ENCODE data around the gene APEH.

APEH gene

DNA sequence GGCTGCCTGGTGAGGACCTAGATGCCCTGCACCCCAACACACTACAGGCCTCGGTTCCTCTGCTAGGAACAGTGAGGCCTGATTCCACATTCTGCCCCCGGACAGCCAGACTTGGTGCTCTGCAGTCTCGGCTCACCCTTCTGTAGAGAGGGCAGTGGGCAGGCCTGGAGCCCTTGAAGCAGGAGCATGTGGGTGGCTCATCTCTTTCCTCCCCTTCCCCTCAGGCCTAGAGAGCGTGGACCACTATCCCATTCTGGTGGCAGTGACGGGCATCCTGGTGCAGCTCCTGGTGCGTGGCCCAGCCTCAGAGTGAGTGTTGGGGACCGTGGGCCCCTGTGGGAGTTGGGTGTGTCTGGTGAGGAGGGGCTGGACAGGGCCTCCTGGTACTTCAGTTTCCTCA lies 42.0 kb downstream of the APEH start (continued):
- TF ChIP-seq, protein P1, sequence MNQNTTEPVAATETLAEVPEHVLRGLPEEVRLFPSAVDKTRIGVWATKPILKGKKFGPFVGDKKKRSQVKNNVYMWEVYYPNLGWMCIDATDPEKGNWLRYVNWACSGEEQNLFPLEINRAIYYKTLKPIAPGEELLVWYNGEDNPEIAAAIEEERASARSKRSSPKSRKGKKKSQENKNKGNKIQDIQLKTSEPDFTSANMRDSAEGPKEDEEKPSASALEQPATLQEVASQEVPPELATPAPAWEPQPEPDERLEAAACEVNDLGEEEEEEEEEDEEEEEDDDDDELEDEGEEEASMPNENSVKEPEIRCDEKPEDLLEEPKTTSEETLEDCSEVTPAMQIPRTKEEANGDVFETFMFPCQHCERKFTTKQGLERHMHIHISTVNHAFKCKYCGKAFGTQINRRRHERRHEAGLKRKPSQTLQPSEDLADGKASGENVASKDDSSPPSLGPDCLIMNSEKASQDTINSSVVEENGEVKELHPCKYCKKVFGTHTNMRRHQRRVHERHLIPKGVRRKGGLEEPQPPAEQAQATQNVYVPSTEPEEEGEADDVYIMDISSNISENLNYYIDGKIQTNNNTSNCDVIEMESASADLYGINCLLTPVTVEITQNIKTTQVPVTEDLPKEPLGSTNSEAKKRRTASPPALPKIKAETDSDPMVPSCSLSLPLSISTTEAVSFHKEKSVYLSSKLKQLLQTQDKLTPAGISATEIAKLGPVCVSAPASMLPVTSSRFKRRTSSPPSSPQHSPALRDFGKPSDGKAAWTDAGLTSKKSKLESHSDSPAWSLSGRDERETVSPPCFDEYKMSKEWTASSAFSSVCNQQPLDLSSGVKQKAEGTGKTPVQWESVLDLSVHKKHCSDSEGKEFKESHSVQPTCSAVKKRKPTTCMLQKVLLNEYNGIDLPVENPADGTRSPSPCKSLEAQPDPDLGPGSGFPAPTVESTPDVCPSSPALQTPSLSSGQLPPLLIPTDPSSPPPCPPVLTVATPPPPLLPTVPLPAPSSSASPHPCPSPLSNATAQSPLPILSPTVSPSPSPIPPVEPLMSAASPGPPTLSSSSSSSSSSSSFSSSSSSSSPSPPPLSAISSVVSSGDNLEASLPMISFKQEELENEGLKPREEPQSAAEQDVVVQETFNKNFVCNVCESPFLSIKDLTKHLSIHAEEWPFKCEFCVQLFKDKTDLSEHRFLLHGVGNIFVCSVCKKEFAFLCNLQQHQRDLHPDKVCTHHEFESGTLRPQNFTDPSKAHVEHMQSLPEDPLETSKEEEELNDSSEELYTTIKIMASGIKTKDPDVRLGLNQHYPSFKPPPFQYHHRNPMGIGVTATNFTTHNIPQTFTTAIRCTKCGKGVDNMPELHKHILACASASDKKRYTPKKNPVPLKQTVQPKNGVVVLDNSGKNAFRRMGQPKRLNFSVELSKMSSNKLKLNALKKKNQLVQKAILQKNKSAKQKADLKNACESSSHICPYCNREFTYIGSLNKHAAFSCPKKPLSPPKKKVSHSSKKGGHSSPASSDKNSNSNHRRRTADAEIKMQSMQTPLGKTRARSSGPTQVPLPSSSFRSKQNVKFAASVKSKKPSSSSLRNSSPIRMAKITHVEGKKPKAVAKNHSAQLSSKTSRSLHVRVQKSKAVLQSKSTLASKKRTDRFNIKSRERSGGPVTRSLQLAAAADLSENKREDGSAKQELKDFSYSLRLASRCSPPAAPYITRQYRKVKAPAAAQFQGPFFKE (tag by site-specific recombination; IDR thresholded peaks at IDR 0.05; ENCODE audit: borderline replicate concordance), result no peak
- TF ChIP-seq, protein P2, sequence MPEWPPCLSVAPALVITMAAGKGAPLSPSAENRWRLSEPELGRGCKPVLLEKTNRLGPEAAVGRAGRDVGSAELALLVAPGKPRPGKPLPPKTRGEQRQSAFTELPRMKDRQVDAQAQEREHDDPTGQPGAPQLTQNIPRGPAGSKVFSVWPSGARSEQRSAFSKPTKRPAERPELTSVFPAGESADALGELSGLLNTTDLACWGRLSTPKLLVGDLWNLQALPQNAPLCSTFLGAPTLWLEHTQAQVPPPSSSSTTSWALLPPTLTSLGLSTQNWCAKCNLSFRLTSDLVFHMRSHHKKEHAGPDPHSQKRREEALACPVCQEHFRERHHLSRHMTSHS (tag by site-specific recombination; IDR thresholded peaks at IDR 0.05), result no peak
- TF ChIP-seq ZNF350 (tag by site-specific recombination; IDR thresholded peaks at IDR 0.05) (no peak), ZNF585B (tag by site-specific recombination; IDR thresholded peaks at IDR 0.05) (no peak), KLF16 (tag by site-specific recombination; IDR thresholded peaks at IDR 0.05) (no peak), ZNF341 (tag by site-specific recombination; IDR thresholded peaks at IDR 0.05; ENCODE audit: low read depth) (no peak), OSR2 (tag by site-specific recombination; IDR thresholded peaks at IDR 0.05) (no peak)
- TF ChIP-seq, protein P3, sequence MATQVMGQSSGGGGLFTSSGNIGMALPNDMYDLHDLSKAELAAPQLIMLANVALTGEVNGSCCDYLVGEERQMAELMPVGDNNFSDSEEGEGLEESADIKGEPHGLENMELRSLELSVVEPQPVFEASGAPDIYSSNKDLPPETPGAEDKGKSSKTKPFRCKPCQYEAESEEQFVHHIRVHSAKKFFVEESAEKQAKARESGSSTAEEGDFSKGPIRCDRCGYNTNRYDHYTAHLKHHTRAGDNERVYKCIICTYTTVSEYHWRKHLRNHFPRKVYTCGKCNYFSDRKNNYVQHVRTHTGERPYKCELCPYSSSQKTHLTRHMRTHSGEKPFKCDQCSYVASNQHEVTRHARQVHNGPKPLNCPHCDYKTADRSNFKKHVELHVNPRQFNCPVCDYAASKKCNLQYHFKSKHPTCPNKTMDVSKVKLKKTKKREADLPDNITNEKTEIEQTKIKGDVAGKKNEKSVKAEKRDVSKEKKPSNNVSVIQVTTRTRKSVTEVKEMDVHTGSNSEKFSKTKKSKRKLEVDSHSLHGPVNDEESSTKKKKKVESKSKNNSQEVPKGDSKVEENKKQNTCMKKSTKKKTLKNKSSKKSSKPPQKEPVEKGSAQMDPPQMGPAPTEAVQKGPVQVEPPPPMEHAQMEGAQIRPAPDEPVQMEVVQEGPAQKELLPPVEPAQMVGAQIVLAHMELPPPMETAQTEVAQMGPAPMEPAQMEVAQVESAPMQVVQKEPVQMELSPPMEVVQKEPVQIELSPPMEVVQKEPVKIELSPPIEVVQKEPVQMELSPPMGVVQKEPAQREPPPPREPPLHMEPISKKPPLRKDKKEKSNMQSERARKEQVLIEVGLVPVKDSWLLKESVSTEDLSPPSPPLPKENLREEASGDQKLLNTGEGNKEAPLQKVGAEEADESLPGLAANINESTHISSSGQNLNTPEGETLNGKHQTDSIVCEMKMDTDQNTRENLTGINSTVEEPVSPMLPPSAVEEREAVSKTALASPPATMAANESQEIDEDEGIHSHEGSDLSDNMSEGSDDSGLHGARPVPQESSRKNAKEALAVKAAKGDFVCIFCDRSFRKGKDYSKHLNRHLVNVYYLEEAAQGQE (tag by site-specific recombination; IDR thresholded peaks at IDR 0.05), result no peak
- TF ChIP-seq, protein P4, sequence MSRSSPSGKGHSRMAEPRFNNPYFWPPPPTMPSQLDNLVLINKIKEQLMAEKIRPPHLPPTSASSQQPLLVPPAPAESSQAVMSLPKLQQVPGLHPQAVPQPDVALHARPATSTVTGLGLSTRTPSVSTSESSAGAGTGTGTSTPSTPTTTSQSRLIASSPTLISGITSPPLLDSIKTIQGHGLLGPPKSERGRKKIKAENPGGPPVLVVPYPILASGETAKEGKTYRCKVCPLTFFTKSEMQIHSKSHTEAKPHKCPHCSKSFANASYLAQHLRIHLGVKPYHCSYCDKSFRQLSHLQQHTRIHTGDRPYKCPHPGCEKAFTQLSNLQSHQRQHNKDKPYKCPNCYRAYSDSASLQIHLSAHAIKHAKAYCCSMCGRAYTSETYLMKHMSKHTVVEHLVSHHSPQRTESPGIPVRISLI (tag by site-specific recombination; IDR thresholded peaks at IDR 0.05), result no peak

DNA sequence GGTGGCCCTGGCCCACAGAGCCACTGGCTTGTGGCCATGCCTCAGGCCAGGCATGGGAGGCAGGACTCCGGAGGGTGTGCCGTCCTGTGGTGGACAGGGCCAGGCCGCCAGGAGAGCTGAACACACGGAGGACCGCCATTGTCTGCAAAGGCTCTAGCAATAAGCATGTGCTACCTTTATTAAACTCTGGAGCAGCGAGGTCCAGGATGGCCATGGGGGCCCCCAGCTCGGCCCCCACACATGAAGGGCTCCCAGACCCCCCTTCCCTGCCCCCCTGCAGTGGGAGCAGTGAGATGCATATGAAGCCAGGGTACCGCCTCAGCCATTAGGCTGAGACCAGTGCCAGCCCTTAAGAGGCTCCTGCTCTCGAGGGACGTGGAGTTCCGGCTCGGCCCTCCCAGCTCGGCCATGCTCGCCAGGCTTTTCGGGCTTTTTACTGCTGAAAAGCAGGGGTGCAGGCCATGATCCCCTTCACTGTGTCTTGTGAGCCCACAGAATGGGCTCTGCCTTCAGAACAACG lies 42.6 kb downstream of the APEH start:
- H3K27ac ChIP-seq (ENCODE audit: extremely low read depth, low read depth, low read length), result no peak overlapping the region
- H3K4me1 ChIP-seq (ENCODE audit: control insufficient read depth, insufficient read depth, low read length), result no peaks in the 10 kb centered on the region
- ChIA-PET CTCF (no interaction called here), POLR2A (no interaction called here)
- TF ChIP-seq BCL11A (tag by site-specific recombination; IDR thresholded peaks at IDR 0.05; ENCODE audit: low read depth) (no peak), KLF16 (tag by site-specific recombination; IDR thresholded peaks at IDR 0.05) (no peak), ZIC2 (tag by site-specific recombination; IDR thresholded peaks at IDR 0.05) (no peak), ZBTB48 (tag by site-specific recombination; IDR thresholded peaks at IDR 0.05) (no peak), GLIS2 (tag by site-specific recombination; IDR thresholded peaks at IDR 0.05) (peak; percentile 25; the same call in 1 of the 2 replicates)
- TF ChIP-seq, protein P5, sequence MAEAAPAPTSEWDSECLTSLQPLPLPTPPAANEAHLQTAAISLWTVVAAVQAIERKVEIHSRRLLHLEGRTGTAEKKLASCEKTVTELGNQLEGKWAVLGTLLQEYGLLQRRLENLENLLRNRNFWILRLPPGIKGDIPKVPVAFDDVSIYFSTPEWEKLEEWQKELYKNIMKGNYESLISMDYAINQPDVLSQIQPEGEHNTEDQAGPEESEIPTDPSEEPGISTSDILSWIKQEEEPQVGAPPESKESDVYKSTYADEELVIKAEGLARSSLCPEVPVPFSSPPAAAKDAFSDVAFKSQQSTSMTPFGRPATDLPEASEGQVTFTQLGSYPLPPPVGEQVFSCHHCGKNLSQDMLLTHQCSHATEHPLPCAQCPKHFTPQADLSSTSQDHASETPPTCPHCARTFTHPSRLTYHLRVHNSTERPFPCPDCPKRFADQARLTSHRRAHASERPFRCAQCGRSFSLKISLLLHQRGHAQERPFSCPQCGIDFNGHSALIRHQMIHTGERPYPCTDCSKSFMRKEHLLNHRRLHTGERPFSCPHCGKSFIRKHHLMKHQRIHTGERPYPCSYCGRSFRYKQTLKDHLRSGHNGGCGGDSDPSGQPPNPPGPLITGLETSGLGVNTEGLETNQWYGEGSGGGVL (tag by site-specific recombination; IDR thresholded peaks at IDR 0.05), result no peak
- H3K36me3 ChIP-seq (ENCODE audit: control insufficient read depth in 2 of 2, insufficient read depth in 1 of 2, low read length in 2 of 2), result peaks cover 0 to 82% of the 10 kb centered on the region in 2 experiments; a peak in 1 of 3 replicates
- no peaks in the 10 kb centered on the region for H3K9me3 ChIP-seq (ENCODE audit: control insufficient read depth, insufficient read depth, low read depth, low read length)
- no peak overlapping the region for H3K4me3 ChIP-seq (ENCODE audit: low read depth, low read length)
